H9 (cell line): ENCODE results near the gene SNRNP200. TPM values are rescaled to one million over a fixed set of nuclear protein-coding genes. Genes with fewer than 3 reads are reported as not detected.

Source experiments
- DNase-seq: peaks from one replicate; pipeline ENCODE4 v3.0.0-alpha.2; 2017
- H2AFZ ChIP-seq: one replicate; pipeline ENCODE4 v1.6.1; 2013; ENCODE audit warnings: mild to moderate bottlenecking, low read length, control low read depth, moderate library complexity
- H2AK5ac ChIP-seq: 2 replicates; pipeline ENCODE4 v1.6.1; 2013; ENCODE audit warnings: low read length, control low read depth, mixed read lengths; ENCODE audit not compliant: insufficient read length
- H2BK120ac ChIP-seq: one replicate; pipeline ENCODE4 v1.6.1; 2013; ENCODE audit warnings: low read depth, mild to moderate bottlenecking, low read length, control low read depth, inconsistent platforms; ENCODE audit not compliant: poor library complexity, severe bottlenecking
- H2BK12ac ChIP-seq: 2 replicates; pipeline ENCODE4 v1.6.1; 2013; ENCODE audit warnings: low read length, control low read depth, mixed read lengths, low read depth; ENCODE audit not compliant: insufficient read length
- H2BK15ac ChIP-seq: 2 replicates; pipeline ENCODE4 v1.6.1; 2013; ENCODE audit warnings: low read depth, low read length, control low read depth
- H2BK20ac ChIP-seq: one replicate; pipeline ENCODE4 v1.6.1; 2013; ENCODE audit warnings: low read depth, mild to moderate bottlenecking, low read length, control low read depth, inconsistent platforms; ENCODE audit not compliant: poor library complexity, severe bottlenecking
- H2BK5ac ChIP-seq: 2 replicates; pipeline ENCODE4 v1.6.1; 2013; ENCODE audit warnings: low read length, control low read depth, mixed read lengths; ENCODE audit not compliant: insufficient read length
- H3K14ac ChIP-seq: 2 replicates; pipeline ENCODE4 v1.6.1; 2013; ENCODE audit warnings: low read length, control low read depth; ENCODE audit not compliant: insufficient read depth
- H3K18ac ChIP-seq: 2 replicates; pipeline ENCODE4 v1.6.1; 2013; ENCODE audit warnings: low read depth, mild to moderate bottlenecking, mixed read lengths, low read length, control low read depth; ENCODE audit not compliant: insufficient read length
- H3K23ac ChIP-seq: 2 replicates; pipeline ENCODE4 v1.6.1; 2013; ENCODE audit warnings: low read length, control low read depth, mixed read lengths, low read depth; ENCODE audit not compliant: insufficient read length
- H3K23me2 ChIP-seq: 2 replicates; pipeline ENCODE4 v1.6.1; 2013; ENCODE audit warnings: low read depth, mild to moderate bottlenecking, mixed read lengths, low read length, control low read depth; ENCODE audit not compliant: insufficient read length, poor library complexity, severe bottlenecking
- H3K27ac ChIP-seq: 2 replicates; pipeline ENCODE4 v1.5.1; 2013; ENCODE audit warnings: low read length, control low read depth, mixed read lengths, low read depth; ENCODE audit not compliant: insufficient read length
- H3K27me3 ChIP-seq: 2 replicates; pipeline ENCODE4 v1.6.1; 2013; ENCODE audit warnings: low read length, control low read depth, inconsistent platforms; ENCODE audit not compliant: insufficient read depth
- H3K4ac ChIP-seq: 2 replicates; pipeline ENCODE4 v1.6.1; 2013; ENCODE audit warnings: low read depth, mild to moderate bottlenecking, control low read depth, inconsistent platforms, low read length, moderate library complexity
- H3K4me1 ChIP-seq: 2 replicates; pipeline ENCODE4 v1.6.1; 2013; ENCODE audit warnings: low read length, control low read depth, inconsistent platforms; ENCODE audit not compliant: insufficient read depth
- H3K4me2 ChIP-seq: 2 replicates; pipeline ENCODE4 v1.6.1; 2013; ENCODE audit warnings: low read length, control low read depth, mixed read lengths; ENCODE audit not compliant: insufficient read length, insufficient read depth
- H3K56ac ChIP-seq: 2 replicates; pipeline ENCODE4 v1.6.1; 2013; ENCODE audit warnings: low read depth, mild to moderate bottlenecking, mixed read lengths, low read length, control low read depth; ENCODE audit not compliant: insufficient read length
- H3K79me1 ChIP-seq: 2 replicates; pipeline ENCODE4 v1.6.1; 2013; ENCODE audit warnings: low read depth, mild to moderate bottlenecking, moderate library complexity, low read length, control low read depth, inconsistent platforms; ENCODE audit not compliant: insufficient read depth, poor library complexity, severe bottlenecking
- H3K79me2 ChIP-seq: 2 replicates; pipeline ENCODE4 v1.6.1; 2013; ENCODE audit warnings: low read length, control low read depth, inconsistent platforms; ENCODE audit not compliant: insufficient read depth
- H3K9ac ChIP-seq: 2 replicates; pipeline ENCODE4 v1.6.1; 2013; ENCODE audit warnings: low read length, control low read depth, mixed read lengths; ENCODE audit not compliant: insufficient read length; ENCODE audit errors: extremely low read depth
- H3K9me3 ChIP-seq: one replicate; pipeline ENCODE4 v1.6.1; 2013; ENCODE audit warnings: low read depth, low read length, inconsistent platforms; ENCODE audit not compliant: control insufficient read depth
- H3T11ph ChIP-seq: one replicate; pipeline ENCODE4 v1.6.1; 2013; ENCODE audit warnings: mild to moderate bottlenecking, low read length, control low read depth, inconsistent platforms
- H4K20me1 ChIP-seq: one replicate; pipeline ENCODE4 v1.6.1; 2013; ENCODE audit not compliant: control insufficient read depth, insufficient read length, insufficient read depth
- H4K5ac ChIP-seq: 2 replicates; pipeline ENCODE4 v1.6.1; 2013; ENCODE audit warnings: low read depth, mild to moderate bottlenecking, mixed read lengths, low read length, control low read depth; ENCODE audit not compliant: insufficient read length
- H4K8ac ChIP-seq: replicated peaks from 2 replicates; pipeline ENCODE4 v1.6.1; 2013; ENCODE audit warnings: low read length, control low read depth, mixed read lengths, low read depth; ENCODE audit not compliant: insufficient read length
- H4K91ac ChIP-seq: 2 replicates; pipeline ENCODE4 v1.6.1; 2013; ENCODE audit warnings: low read depth, mild to moderate bottlenecking, moderate library complexity, mixed read lengths, low read length, control low read depth; ENCODE audit not compliant: insufficient read length
- H3K27ac Mint-ChIP-seq, 3 experiments: 2 replicates in 2 of 3; 3 replicates in 1 of 3; pipeline ENCODE4 v1.8.0; 2020 to 2021; ENCODE audit warnings: mixed read lengths in 3 of 3, mild to moderate bottlenecking in 1 of 3, moderate library complexity in 1 of 3
- H3K27me3 Mint-ChIP-seq: 2 replicates; pipeline ENCODE4 v1.8.0; 2021; ENCODE audit warnings: low read depth, mild to moderate bottlenecking, moderate library complexity, mixed read lengths
- H3K36me3 Mint-ChIP-seq, 3 experiments: 2 replicates in 2 of 3; 3 replicates in 1 of 3; pipeline ENCODE4 v1.8.0; 2020 to 2021; ENCODE audit warnings: low read depth in 3 of 3, mixed read lengths in 3 of 3; ENCODE audit not compliant: insufficient read depth in 1 of 3
- H3K4me1 Mint-ChIP-seq, 2 experiments: 2 replicates each; pipeline ENCODE4 v1.8.0; 2020; ENCODE audit warnings: mixed read lengths in 2 of 2
- H3K4me3 Mint-ChIP-seq, 2 experiments: 2 replicates in 1 of 2; 3 replicates in 1 of 2; pipeline ENCODE4 v1.8.0; 2020 to 2021; ENCODE audit warnings: mild to moderate bottlenecking in 2 of 2, mixed read lengths in 2 of 2, moderate library complexity in 1 of 2
- H3K9me3 Mint-ChIP-seq, 2 experiments: 2 replicates in 1 of 2; 3 replicates in 1 of 2; pipeline ENCODE4 v1.8.0; 2020; ENCODE audit warnings: mild to moderate bottlenecking in 2 of 2, mixed read lengths in 2 of 2, moderate library complexity in 1 of 2
- WGBS: extraction: QIAGEN DNeasy Blood & Tissue Kit; methylation state at CpG from one replicate; pipeline ENCODE4 v1.1.7; 2013; ENCODE audit warnings: missing lambda C conversion rate, low lambda C conversion rate, mixed read lengths; ENCODE audit not compliant: insufficient read length; ENCODE audit errors: extremely low coverage; 5-methylcytosine and 5-hydroxymethylcytosine counted together
- total RNA-seq: library from RNA; stranded (reverse); gene quantifications from 2 replicates; pipeline ENCODE4 v1.2.1, GENCODE V29; 2021
- TF ChIP-seq, protein P1 (sequence below): fragments of 200-600 bp; sonication (generic); conservative IDR thresholded peaks from 3 replicates; pipeline ENCODE4 v1.8.0; 2021; ENCODE audit warnings: antibody characterized with exemption, mild to moderate bottlenecking

The SNRNP200 gene
- total RNA-seq, 1 experiment from 2014 or later: 215 TPM

DNA sequence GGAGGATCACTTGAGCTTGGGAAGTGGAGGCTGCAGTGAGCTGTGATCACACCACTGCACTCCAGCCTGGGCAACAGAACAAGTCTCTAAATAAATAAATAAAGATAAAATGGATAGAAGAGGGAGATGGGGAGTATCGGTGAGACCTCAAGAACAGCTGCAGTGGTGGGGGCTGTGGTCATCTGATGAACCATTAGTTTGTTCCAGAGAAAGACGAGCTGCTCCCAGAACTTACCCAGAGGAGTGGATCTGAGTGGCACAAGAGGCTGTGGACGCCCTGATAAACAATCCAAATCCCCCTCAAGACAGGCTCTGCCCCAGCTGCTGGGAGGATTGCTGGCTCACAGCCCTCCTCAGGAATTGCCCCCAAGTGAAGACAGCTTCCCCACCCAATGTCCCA is 66.3 kb downstream of the SNRNP200 start:
- no CpG with 5 or more reads among the region's 3 CpGs for WGBS
- Histone ChIP-seq H2AK5ac (no peak overlapping the region), H3T11ph (no peak overlapping the region), H2AFZ (no peak overlapping the region), H2BK20ac (no peak overlapping the region), H2BK15ac (no peak overlapping the region), H3K9ac (no peak overlapping the region), H3K4ac (no peak overlapping the region), H4K8ac (no peak overlapping the region), H3K14ac (no peak overlapping the region), H2BK5ac (no peak overlapping the region), H3K79me1 (no peaks in the 10 kb centered on the region), H2BK120ac (no peak overlapping the region), H3K56ac (no peak overlapping the region), H4K91ac (no peak overlapping the region), H3K27ac (no peak overlapping the region), H3K4me1 (no peaks in the 10 kb centered on the region), H3K18ac (no peak overlapping the region), H3K23me2 (no peaks in the 10 kb centered on the region), H4K20me1 (no peaks in the 10 kb centered on the region), H4K5ac (no peak overlapping the region), H3K23ac (no peak overlapping the region), H3K27me3 (no peaks in the 10 kb centered on the region), H3K79me2 (no peaks in the 10 kb centered on the region), H3K9me3 (no peaks in the 10 kb centered on the region), H3K4me2 (no peak overlapping the region), H2BK12ac (no peak overlapping the region)
- DNase-seq: no peak
- Mint-ChIP-seq H3K4me1 (peaks cover 9% of the 10 kb centered on the region in 2 experiments), H3K27ac (no peak overlapping the region), H3K27me3 (no peaks in the 10 kb centered on the region), H3K36me3 (no peaks in the 10 kb centered on the region), H3K4me3 (no peak overlapping the region), H3K9me3 (no peaks in the 10 kb centered on the region)
- TF ChIP-seq, protein P1, sequence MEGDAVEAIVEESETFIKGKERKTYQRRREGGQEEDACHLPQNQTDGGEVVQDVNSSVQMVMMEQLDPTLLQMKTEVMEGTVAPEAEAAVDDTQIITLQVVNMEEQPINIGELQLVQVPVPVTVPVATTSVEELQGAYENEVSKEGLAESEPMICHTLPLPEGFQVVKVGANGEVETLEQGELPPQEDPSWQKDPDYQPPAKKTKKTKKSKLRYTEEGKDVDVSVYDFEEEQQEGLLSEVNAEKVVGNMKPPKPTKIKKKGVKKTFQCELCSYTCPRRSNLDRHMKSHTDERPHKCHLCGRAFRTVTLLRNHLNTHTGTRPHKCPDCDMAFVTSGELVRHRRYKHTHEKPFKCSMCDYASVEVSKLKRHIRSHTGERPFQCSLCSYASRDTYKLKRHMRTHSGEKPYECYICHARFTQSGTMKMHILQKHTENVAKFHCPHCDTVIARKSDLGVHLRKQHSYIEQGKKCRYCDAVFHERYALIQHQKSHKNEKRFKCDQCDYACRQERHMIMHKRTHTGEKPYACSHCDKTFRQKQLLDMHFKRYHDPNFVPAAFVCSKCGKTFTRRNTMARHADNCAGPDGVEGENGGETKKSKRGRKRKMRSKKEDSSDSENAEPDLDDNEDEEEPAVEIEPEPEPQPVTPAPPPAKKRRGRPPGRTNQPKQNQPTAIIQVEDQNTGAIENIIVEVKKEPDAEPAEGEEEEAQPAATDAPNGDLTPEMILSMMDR: no peak
